DMS53 treated with DMSO at 0.1 percent for 48 hours (cell line): ENCODE results near the gene RAPGEF3.

Experiments
- DNase-seq: peaks from one replicate; lab custom pipeline; 2025; ENCODE audit not compliant: unreplicated experiment; lab: John Stamatoyannopoulos, UW

RAPGEF3 gene

GRCh38 chr12:47762850-47763465 is 4.3 kb upstream of the RAPGEF3 start:
- DNase-seq: no peak

- no peak for DNase-seq
These were observed 171 bp downstream of the RAPGEF3 start for GRCh38 chr12:47758584-47758833.

- no peak for DNase-seq
These were observed 668 bp downstream of the RAPGEF3 start for GRCh38 chr12:47757840-47758583.

- no peak for DNase-seq
These were observed 1.3 kb downstream of the RAPGEF3 start for GRCh38 chr12:47757364-47757839.

- DNase-seq: no peak
These were observed 2.8 kb downstream of the RAPGEF3 start for GRCh38 chr12:47755655-47756562.

GRCh38 chr12:47754881-47755280 is 3.8 kb downstream of the RAPGEF3 start:
- peak; percentile 55 for DNase-seq

GRCh38 chr12:47754126-47754525 is 4.6 kb downstream of the RAPGEF3 start:
- no peak for DNase-seq

- no peak for DNase-seq
These were observed 5.4 kb downstream of the RAPGEF3 start for GRCh38 chr12:47753021-47754001.

GRCh38 chr12:47752552-47752951 is 6.1 kb downstream of the RAPGEF3 start:
- DNase-seq: no peak

- no peak for DNase-seq
These were observed 6.6 kb downstream of the RAPGEF3 start for GRCh38 chr12:47752121-47752520.

GRCh38 chr12:47751561-47751960 is 7.1 kb downstream of the RAPGEF3 start:
- no peak for DNase-seq

- no peak for DNase-seq
These were observed 7.7 kb downstream of the RAPGEF3 start for GRCh38 chr12:47750916-47751470.

GRCh38 chr12:47750229-47750798 is 8.4 kb downstream of the RAPGEF3 start:
- no peak for DNase-seq

- DNase-seq: no peak
These were observed 9.8 kb downstream of the RAPGEF3 start for GRCh38 chr12:47748899-47749298.

GRCh38 chr12:47748507-47748828 is 10.2 kb downstream of the RAPGEF3 start:
- DNase-seq: no peak

- no peak for DNase-seq
These were observed 10.8 kb downstream of the RAPGEF3 start for GRCh38 chr12:47747596-47748506.

- DNase-seq: no peak
These were observed 11.6 kb downstream of the RAPGEF3 start for GRCh38 chr12:47747126-47747525.

GRCh38 chr12:47746523-47746922 is 12.2 kb downstream of the RAPGEF3 start:
- DNase-seq: no peak

- DNase-seq: no peak
These were observed 12.6 kb downstream of the RAPGEF3 start for GRCh38 chr12:47746073-47746472.
